ENCODE data around the gene MACROD1.

GRCh38 chr11:63958008-63958407, 207.9 kb downstream of the MACROD1 start:
- TF ChIP-seq CTCF (IDR thresholded peaks at IDR 0.05) = no peak
- no peak for TF ChIP-seq POLR2A (IDR thresholded peaks at IDR 0.05)
